GM12878 (cell line): ENCODE data around the gene SPATA25. TPM values are rescaled to one million over a fixed set of nuclear protein-coding genes. Genes with fewer than 3 reads are reported as not detected.

ENCODE experiments used
- ATAC-seq: fragments of 200-7000 bp; cut with Tn5 transposase; 3 replicates; pipeline ENCODE4 v1.9.1; 2020; ENCODE audit warnings: mild to moderate bottlenecking, moderate library complexity
- BruUV-seq: library from RNA; stranded (reverse); fragments of 400-500 nt; replicated peaks from 2 replicates; lab custom pipeline; 2021; lab: Mats Ljungman, UMichigan
- CTCF ChIA-PET: fragments of 300-600 bp; sonication (Branson Sonifier 250); formaldehyde crosslinking; extraction: SDS; loops from one replicate; lab custom pipeline; 2021; ENCODE audit warnings: inconsistent platforms; lab: Yijun Ruan, JAX
- POLR2A ChIA-PET: fragments of 350-600 bp; formaldehyde crosslinking; extraction: SDS; loops from one replicate; lab custom pipeline; 2021; ENCODE audit warnings: inconsistent platforms; lab: Charles Lee
- RAD21 ChIA-PET: fragments of 300-600 bp; sonication (Branson Sonifier 250); formaldehyde crosslinking; loops from one replicate; lab custom pipeline; 2023; ENCODE audit warnings: antibody characterized with exemption; ENCODE audit not compliant: unreplicated experiment; lab: Charles Lee
- SMC1A ChIA-PET: fragments of 300-600 bp; sonication (Branson Sonifier 250); formaldehyde crosslinking; loops from one replicate; lab custom pipeline; 2023; ENCODE audit not compliant: unreplicated experiment, uncharacterized antibody; lab: Charles Lee
- DNase-seq: peaks from one replicate; pipeline ENCODE4 v3.0.0-alpha.2; 2011; ENCODE audit warnings: low read depth, low spot score
- FAIRE-seq: peaks from 3 replicates; lab custom pipeline; 2011; peaks lifted over from hg19 to GRCh38; lab: Jason Lieb, UNC
- H2AFZ ChIP-seq: 2 replicates; pipeline ENCODE4 v1.6.0; 2011; ENCODE audit warnings: low read depth, low read length, control low read depth; ENCODE audit not compliant: control insufficient read depth
- H3K27ac ChIP-seq: 2 replicates; pipeline ENCODE4 v1.5.1; 2011; ENCODE audit warnings: control low read depth; ENCODE audit not compliant: control insufficient read depth, insufficient read depth
- H3K27me3 ChIP-seq, 2 experiments: replicated peaks in 1 of 2; 2 replicates each; pipeline versions ENCODE4 v1.6.0 to v1.6.1; 2011; ENCODE audit warnings: low read length in 1 of 2; ENCODE audit not compliant: control insufficient read depth in 2 of 2, insufficient read depth in 2 of 2
- H3K36me3 ChIP-seq, 2 experiments: 2 replicates each; pipeline ENCODE4 v1.5.1; 2011; ENCODE audit warnings: low read length in 1 of 2; ENCODE audit not compliant: control insufficient read depth in 2 of 2, insufficient read depth in 2 of 2
- H3K4me1 ChIP-seq: 2 replicates; pipeline ENCODE4 v1.6.1; 2011; ENCODE audit warnings: mild to moderate bottlenecking, low read length, moderate library complexity, mixed read lengths; ENCODE audit not compliant: control insufficient read depth, insufficient read depth
- H3K4me2 ChIP-seq: 2 replicates; pipeline ENCODE4 v1.6.0; 2011; ENCODE audit warnings: control low read depth; ENCODE audit not compliant: control insufficient read depth, insufficient read depth
- H3K4me3 ChIP-seq: fragments of 200-600 bp; sonication (generic); 2 replicates; pipeline ENCODE4 v1.5.1; 2016
- H3K79me2 ChIP-seq: 2 replicates; pipeline ENCODE4 v1.6.0; 2011; ENCODE audit warnings: low read length; ENCODE audit not compliant: control insufficient read depth, insufficient read depth
- H3K9ac ChIP-seq: 2 replicates; pipeline ENCODE4 v1.8.0; 2011; ENCODE audit warnings: low read length, control low read depth, mixed read lengths; ENCODE audit not compliant: control insufficient read depth, insufficient read depth
- H3K9me3 ChIP-seq: replicated peaks from 3 replicates; pipeline ENCODE4 v1.5.1; 2011; ENCODE audit warnings: mild to moderate bottlenecking, low read length; ENCODE audit not compliant: control insufficient read depth, insufficient read depth
- H4K20me1 ChIP-seq: 2 replicates; pipeline ENCODE4 v1.6.0; 2011; ENCODE audit not compliant: control insufficient read depth, insufficient read depth
- BRCA1 ChIP-seq: IDR thresholded peaks from 2 replicates; pipeline ENCODE4 v1.6.1; 2011; ENCODE audit warnings: low read depth, low read length, improper control_type of control experiment
- CUX1 ChIP-seq: IDR thresholded peaks from 2 replicates; pipeline ENCODE4 v1.6.1; 2012; ENCODE audit warnings: improper control_type of control experiment, low read depth, low read length; ENCODE audit not compliant: insufficient replicate concordance
- EED ChIP-seq: sonication (generic); IDR thresholded peaks from 2 replicates; pipeline ENCODE4 v1.6.1; 2016; ENCODE audit warnings: antibody characterized with exemption, low read depth
- ESRRA ChIP-seq: IDR thresholded peaks from 2 replicates; pipeline ENCODE4 v1.6.1; 2012; ENCODE audit warnings: mild to moderate bottlenecking, low read length, improper control_type of control experiment
- HCFC1 ChIP-seq: fragments of 150-350 bp; IDR thresholded peaks from 2 replicates; pipeline ENCODE4 v1.6.1; 2014; ENCODE audit warnings: low read length
- HDAC6 ChIP-seq: fragments of 200-600 bp; sonication (generic); IDR thresholded peaks from one replicate; pipeline ENCODE4 v1.8.0; 2017; ENCODE audit warnings: antibody characterized with exemption; ENCODE audit not compliant: unreplicated experiment
- JUND ChIP-seq: IDR thresholded peaks from 2 replicates; pipeline ENCODE4 v1.6.1; 2012; ENCODE audit warnings: low read depth, mild to moderate bottlenecking, low read length, improper control_type of control experiment, moderate library complexity
- PAX8 ChIP-seq: fragments of 450-650 bp; IDR thresholded peaks from 2 replicates; pipeline ENCODE4 v1.6.1; 2017; ENCODE audit warnings: mild to moderate bottlenecking, moderate library complexity
- TAF1 ChIP-seq: IDR thresholded peaks from 2 replicates; pipeline ENCODE4 v1.6.1; 2011; ENCODE audit warnings: mild to moderate bottlenecking, low read depth, low read length, borderline replicate concordance
- ZNF207 ChIP-seq: fragments of 450-650 bp; IDR thresholded peaks from 2 replicates; pipeline ENCODE4 v1.6.1; 2014; ENCODE audit warnings: antibody characterized with exemption, mild to moderate bottlenecking, borderline replicate concordance
- ZNF274 ChIP-seq: IDR thresholded peaks from one replicate; pipeline ENCODE4 v1.8.0; 2011; ENCODE audit not compliant: insufficient read length, insufficient read depth
- WGBS: methylation state at CpG from one replicate; pipeline ENCODE4 v1.1.6; 2016; ENCODE audit warnings: low lambda C conversion rate; ENCODE audit not compliant: insufficient replicate concordance, insufficient coverage; ENCODE audit errors: missing lambda C conversion rate; 5-methylcytosine and 5-hydroxymethylcytosine counted together
- in situ Hi-C: fragments of 300-500 bp; cut with MboI; formaldehyde crosslinking; loops from 9 replicates; pipeline ENCODE4 v1.14.3; 2018; ENCODE audit warnings: mixed read lengths
- intact Hi-C: fragments of 100-400 bp; cut with micrococcal nuclease; formaldehyde crosslinking; loops from one replicate; pipeline ENCODE4 v1.14.2; 2022; ENCODE audit not compliant: unreplicated experiment
- polyA plus RNA-seq, 11 experiments: library from polyadenylated mRNA; depleted of rRNA in 4 of 11; unstranded in 6 of 11; stranded (reverse) in 5 of 11; fragments of >200 nt; fragmentation: Nextera tagmentation in 4 of 11; fragmentation: Illumina TruSeq in 1 of 11; extraction: Ambion mirVana in 4 of 11; extraction: Trizol in 1 of 11; gene quantifications; 1 replicate in 1 of 11; 2 replicates in 10 of 11; pipeline versions ENCODE4 v1.2.1 to v1.2.3, GENCODE V29; 2011 to 2016; ENCODE audit warnings: inconsistent platforms in 2 of 11, missing spikeins in 2 of 11, low read depth in 1 of 11
- total RNA-seq, 4 experiments: library from RNA; depleted of rRNA in 3 of 4; stranded (reverse); fragments of >200 nt in 3 of 4; fragmentation: Illumina TruSeq in 1 of 4; extraction: Trizol in 1 of 4; gene quantifications; 2 replicates each; pipeline versions ENCODE4 v1.2.1 to v1.2.3, GENCODE V29; 2013 to 2021
- TF ChIP-seq, protein P1 (sequence below): fragments of 150-350 bp; IDR thresholded peaks from 2 replicates; pipeline ENCODE4 v1.6.1; 2014; ENCODE audit warnings: mild to moderate bottlenecking, low read depth, low read length

SPATA25 gene
- total and polyA plus RNA-seq, 10 of the 15 experiments (the other 5 are each of a cell fraction or from before 2014, with no cell fraction given) = 0.28 to 2.9 (median 1.3) TPM; not detected in 3

DNA sequence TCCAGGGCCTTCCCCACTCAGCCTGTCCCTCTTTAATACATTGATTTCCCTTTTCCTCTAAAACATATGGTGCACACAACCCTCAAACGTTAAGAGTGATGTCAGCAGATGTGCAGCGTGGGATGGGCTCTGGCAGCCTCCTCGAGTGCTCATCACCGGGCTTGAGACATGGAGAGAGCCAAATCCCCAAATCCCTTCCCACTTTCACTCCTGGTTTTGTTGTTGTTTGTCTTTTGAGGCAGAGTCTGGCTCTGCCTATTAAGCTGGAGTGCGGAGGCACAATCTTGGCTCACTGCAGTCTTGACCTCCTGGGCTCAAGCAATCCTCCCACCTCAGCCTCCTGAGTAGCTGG lies 30.3 kb upstream of the SPATA25 start:
- RAD21 ChIA-PET = no interaction called here
- Histone ChIP-seq H3K4me1 (no peaks in the 10 kb centered on the region), H3K4me2 (no peak overlapping the region), H3K36me3 (no peaks in the 10 kb centered on the region), H3K9ac (no peak overlapping the region), H4K20me1 (no peaks in the 10 kb centered on the region), H2AFZ (no peak overlapping the region), H3K79me2 (no peaks in the 10 kb centered on the region), H3K9me3 (no peaks in the 10 kb centered on the region), H3K27ac (no peak overlapping the region), H3K27me3 (no peaks in the 10 kb centered on the region), H3K4me3 (no peak overlapping the region)
- POLR2A ChIA-PET = interaction anchor here (1.1 kb wide), 1 partner anchor 17 kb away, joined by 8 read pairs; the partner anchor contains the start of gene PCIF1
- SMC1A ChIA-PET = no interaction called here
- TF ChIP-seq JUND = no peak
- TF ChIP-seq BRCA1 = no peak
- TF ChIP-seq, protein P1, sequence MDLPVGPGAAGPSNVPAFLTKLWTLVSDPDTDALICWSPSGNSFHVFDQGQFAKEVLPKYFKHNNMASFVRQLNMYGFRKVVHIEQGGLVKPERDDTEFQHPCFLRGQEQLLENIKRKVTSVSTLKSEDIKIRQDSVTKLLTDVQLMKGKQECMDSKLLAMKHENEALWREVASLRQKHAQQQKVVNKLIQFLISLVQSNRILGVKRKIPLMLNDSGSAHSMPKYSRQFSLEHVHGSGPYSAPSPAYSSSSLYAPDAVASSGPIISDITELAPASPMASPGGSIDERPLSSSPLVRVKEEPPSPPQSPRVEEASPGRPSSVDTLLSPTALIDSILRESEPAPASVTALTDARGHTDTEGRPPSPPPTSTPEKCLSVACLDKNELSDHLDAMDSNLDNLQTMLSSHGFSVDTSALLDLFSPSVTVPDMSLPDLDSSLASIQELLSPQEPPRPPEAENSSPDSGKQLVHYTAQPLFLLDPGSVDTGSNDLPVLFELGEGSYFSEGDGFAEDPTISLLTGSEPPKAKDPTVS = no peak
- TF ChIP-seq EED = no peak
- TF ChIP-seq ZNF274 = no peak
- TF ChIP-seq HCFC1 = no peak
- TF ChIP-seq HDAC6 = no peak
- TF ChIP-seq CUX1 = no peak
- no peak for TF ChIP-seq ZNF207
- no peak for TF ChIP-seq TAF1
- no peak for TF ChIP-seq PAX8
- no peak for TF ChIP-seq ESRRA
- no peak for FAIRE-seq
- 42% methylated on average over 5 of the region's 5 CpGs for WGBS
- no TSS peak for BruUV-seq
- in situ Hi-C loops = no loop called here
- intact Hi-C loops = no loop called here
- DNase-seq = no peak
- CTCF ChIA-PET = interaction anchor here (1.3 to 1.4 kb wide), 2 partner anchors 8 to 55 kb away, joined by 3 read pairs; partner anchors contain the start of gene ZNF335
- ATAC-seq = no peak
